Measurements from ENCODE around the gene GGCX. TPM values are rescaled to one million over a fixed set of nuclear protein-coding genes. Genes with fewer than 3 reads are reported as not detected.

GGCX gene
- total and polyA plus RNA-seq, 2 of the 13 experiments (the other 11 are each of a cell fraction or from before 2014, with no cell fraction given): 72.5 to 103 TPM

DNA sequence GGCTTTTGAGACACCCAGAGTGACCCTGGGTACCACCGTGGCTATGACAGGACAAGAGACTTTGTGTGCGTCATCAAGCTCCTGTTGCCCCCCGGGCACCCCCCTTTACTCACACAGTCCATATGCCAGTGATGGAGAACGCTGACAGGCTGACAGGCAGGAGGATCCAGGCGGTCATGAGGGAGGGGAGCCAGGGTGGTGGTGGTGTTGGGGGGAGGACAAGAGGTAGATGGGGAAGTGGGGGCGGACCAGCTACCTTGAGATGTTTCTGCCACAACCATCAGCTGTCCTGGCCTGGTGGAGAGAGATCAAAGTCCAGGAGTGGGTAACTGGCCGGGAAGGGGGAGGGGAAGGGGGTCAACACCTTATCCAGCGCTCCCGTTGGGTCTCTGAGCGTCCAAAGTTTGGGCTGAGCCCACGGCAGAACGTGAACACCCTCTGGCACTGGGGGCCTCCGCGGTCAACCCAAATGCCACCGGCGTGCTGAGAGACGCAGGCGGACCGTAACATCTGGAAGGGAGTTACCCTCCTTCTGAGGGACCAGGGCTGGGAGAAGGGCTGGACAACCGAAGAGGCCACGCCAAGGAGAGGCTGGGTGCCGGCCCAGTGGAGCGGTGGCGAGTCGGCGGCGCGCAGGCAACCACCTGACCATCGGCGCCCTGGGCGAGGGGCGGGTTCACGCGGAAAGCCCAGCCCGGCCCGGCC is 40.6 kb upstream of the GGCX start (continued):
- TF ChIP-seq, protein P1, sequence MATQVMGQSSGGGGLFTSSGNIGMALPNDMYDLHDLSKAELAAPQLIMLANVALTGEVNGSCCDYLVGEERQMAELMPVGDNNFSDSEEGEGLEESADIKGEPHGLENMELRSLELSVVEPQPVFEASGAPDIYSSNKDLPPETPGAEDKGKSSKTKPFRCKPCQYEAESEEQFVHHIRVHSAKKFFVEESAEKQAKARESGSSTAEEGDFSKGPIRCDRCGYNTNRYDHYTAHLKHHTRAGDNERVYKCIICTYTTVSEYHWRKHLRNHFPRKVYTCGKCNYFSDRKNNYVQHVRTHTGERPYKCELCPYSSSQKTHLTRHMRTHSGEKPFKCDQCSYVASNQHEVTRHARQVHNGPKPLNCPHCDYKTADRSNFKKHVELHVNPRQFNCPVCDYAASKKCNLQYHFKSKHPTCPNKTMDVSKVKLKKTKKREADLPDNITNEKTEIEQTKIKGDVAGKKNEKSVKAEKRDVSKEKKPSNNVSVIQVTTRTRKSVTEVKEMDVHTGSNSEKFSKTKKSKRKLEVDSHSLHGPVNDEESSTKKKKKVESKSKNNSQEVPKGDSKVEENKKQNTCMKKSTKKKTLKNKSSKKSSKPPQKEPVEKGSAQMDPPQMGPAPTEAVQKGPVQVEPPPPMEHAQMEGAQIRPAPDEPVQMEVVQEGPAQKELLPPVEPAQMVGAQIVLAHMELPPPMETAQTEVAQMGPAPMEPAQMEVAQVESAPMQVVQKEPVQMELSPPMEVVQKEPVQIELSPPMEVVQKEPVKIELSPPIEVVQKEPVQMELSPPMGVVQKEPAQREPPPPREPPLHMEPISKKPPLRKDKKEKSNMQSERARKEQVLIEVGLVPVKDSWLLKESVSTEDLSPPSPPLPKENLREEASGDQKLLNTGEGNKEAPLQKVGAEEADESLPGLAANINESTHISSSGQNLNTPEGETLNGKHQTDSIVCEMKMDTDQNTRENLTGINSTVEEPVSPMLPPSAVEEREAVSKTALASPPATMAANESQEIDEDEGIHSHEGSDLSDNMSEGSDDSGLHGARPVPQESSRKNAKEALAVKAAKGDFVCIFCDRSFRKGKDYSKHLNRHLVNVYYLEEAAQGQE (IDR thresholded peaks at IDR 0.05; ENCODE audit: borderline replicate concordance in 1 of 2, low read depth in 1 of 2, low read length in 2 of 2): no peak; a peak in 1 of 4 replicates
- TF ChIP-seq MTF2 (CRISPR knock-in tag; IDR thresholded peaks at IDR 0.05; ENCODE audit: borderline replicate concordance): no peak
- TF ChIP-seq, protein P2, sequence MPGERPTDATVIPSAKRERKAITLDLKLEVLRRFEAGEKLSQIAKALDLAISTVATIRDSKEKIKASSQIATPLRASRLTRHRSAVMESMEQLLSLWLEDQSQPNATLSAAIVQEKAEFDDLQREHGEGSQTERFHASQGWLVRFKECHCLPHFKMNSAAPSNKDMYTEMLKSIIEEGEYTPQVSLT (CRISPR knock-in tag; IDR thresholded peaks at IDR 0.05; ENCODE audit: borderline replicate concordance, low read depth): no peak
- TF ChIP-seq TAF1 (CRISPR knock-in tag; IDR thresholded peaks at IDR 0.05): peak; percentile 5; the same call in 1 of the 2 replicates
- TF ChIP-seq, protein P3, sequence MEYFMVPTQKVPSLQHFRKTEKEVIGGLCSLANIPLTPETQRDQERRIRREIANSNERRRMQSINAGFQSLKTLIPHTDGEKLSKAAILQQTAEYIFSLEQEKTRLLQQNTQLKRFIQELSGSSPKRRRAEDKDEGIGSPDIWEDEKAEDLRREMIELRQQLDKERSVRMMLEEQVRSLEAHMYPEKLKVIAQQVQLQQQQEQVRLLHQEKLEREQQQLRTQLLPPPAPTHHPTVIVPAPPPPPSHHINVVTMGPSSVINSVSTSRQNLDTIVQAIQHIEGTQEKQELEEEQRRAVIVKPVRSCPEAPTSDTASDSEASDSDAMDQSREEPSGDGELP (IDR thresholded peaks at IDR 0.05; ENCODE audit: borderline replicate concordance, low read depth): peak; percentile 98
- no peak for TF ChIP-seq NFE2L2 (IDR thresholded peaks at IDR 0.05; ENCODE audit: low read length)
- TF ChIP-seq ZNF530 (CRISPR knock-in tag; IDR thresholded peaks at IDR 0.05; ENCODE audit: low read depth): no peak
- TF ChIP-seq, protein P4, sequence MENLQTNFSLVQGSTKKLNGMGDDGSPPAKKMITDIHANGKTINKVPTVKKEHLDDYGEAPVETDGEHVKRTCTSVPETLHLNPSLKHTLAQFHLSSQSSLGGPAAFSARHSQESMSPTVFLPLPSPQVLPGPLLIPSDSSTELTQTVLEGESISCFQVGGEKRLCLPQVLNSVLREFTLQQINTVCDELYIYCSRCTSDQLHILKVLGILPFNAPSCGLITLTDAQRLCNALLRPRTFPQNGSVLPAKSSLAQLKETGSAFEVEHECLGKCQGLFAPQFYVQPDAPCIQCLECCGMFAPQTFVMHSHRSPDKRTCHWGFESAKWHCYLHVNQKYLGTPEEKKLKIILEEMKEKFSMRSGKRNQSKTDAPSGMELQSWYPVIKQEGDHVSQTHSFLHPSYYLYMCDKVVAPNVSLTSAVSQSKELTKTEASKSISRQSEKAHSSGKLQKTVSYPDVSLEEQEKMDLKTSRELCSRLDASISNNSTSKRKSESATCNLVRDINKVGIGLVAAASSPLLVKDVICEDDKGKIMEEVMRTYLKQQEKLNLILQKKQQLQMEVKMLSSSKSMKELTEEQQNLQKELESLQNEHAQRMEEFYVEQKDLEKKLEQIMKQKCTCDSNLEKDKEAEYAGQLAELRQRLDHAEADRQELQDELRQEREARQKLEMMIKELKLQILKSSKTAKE (CRISPR knock-in tag; IDR thresholded peaks at IDR 0.05; ENCODE audit: borderline replicate concordance): no peak
- peak; percentile 57 for TF ChIP-seq HNRNPK (IDR thresholded peaks at IDR 0.05; ENCODE audit: low read depth, low read length, poor library complexity, severe bottlenecking)
- TF ChIP-seq, protein P5, sequence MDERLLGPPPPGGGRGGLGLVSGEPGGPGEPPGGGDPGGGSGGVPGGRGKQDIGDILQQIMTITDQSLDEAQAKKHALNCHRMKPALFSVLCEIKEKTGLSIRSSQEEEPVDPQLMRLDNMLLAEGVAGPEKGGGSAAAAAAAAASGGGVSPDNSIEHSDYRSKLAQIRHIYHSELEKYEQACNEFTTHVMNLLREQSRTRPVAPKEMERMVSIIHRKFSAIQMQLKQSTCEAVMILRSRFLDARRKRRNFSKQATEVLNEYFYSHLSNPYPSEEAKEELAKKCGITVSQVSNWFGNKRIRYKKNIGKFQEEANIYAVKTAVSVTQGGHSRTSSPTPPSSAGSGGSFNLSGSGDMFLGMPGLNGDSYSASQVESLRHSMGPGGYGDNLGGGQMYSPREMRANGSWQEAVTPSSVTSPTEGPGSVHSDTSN (CRISPR knock-in tag; IDR thresholded peaks at IDR 0.05): no peak
- TF ChIP-seq RCOR2 (CRISPR knock-in tag; IDR thresholded peaks at IDR 0.05): no peak
- TF ChIP-seq ZNF879 (CRISPR knock-in tag; IDR thresholded peaks at IDR 0.05): peak; percentile 54; the same call in 1 of the 2 replicates
- peak; percentile 41; the same call in 1 of the 2 replicates for TF ChIP-seq ZNF234 (CRISPR knock-in tag; conservative IDR thresholded peaks at IDR 0.05)
- TF ChIP-seq HNRNPL (IDR thresholded peaks at IDR 0.05; ENCODE audit: low read depth, low read length): no peak
- TF ChIP-seq IKZF1 (IDR thresholded peaks at IDR 0.05): no peak
- TF ChIP-seq ZSCAN21 (CRISPR knock-in tag; IDR thresholded peaks at IDR 0.05; ENCODE audit: borderline replicate concordance): peak; percentile 74; the same call in 1 of the 2 replicates
- TF ChIP-seq, protein P6, sequence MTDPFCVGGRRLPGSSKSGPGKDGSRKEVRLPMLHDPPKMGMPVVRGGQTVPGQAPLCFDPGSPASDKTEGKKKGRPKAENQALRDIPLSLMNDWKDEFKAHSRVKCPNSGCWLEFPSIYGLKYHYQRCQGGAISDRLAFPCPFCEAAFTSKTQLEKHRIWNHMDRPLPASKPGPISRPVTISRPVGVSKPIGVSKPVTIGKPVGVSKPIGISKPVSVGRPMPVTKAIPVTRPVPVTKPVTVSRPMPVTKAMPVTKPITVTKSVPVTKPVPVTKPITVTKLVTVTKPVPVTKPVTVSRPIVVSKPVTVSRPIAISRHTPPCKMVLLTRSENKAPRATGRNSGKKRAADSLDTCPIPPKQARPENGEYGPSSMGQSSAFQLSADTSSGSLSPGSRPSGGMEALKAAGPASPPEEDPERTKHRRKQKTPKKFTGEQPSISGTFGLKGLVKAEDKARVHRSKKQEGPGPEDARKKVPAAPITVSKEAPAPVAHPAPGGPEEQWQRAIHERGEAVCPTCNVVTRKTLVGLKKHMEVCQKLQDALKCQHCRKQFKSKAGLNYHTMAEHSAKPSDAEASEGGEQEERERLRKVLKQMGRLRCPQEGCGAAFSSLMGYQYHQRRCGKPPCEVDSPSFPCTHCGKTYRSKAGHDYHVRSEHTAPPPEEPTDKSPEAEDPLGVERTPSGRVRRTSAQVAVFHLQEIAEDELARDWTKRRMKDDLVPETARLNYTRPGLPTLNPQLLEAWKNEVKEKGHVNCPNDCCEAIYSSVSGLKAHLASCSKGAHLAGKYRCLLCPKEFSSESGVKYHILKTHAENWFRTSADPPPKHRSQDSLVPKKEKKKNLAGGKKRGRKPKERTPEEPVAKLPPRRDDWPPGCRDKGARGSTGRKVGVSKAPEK (CRISPR knock-in tag; IDR thresholded peaks at IDR 0.05; ENCODE audit: borderline replicate concordance): no peak

Data from HepG2 (cell line).